HEK293 (cell line): ENCODE results near the gene ENTREP3.

Experiments
- GLI4 ChIP-seq: fragments of 450-650 bp; formaldehyde crosslinking; IDR thresholded peaks from 2 replicates; pipeline ENCODE4 v1.5.1; 2016; ENCODE audit warnings: missing biosample characterization, missing genetic modification characterization
- KLF7 ChIP-seq: fragments of 450-650 bp; formaldehyde crosslinking; IDR thresholded peaks from 2 replicates; pipeline ENCODE4 v1.5.1; 2016; ENCODE audit warnings: missing biosample characterization, missing genetic modification characterization, borderline replicate concordance
- MZF1 ChIP-seq: fragments of 450-650 bp; formaldehyde crosslinking; IDR thresholded peaks from 2 replicates; pipeline ENCODE4 v1.5.1; 2017; ENCODE audit warnings: missing biosample characterization, missing genetic modification characterization, borderline replicate concordance
- RBAK ChIP-seq: fragments of 450-650 bp; formaldehyde crosslinking; IDR thresholded peaks from 2 replicates; pipeline ENCODE4 v1.5.1; 2016; ENCODE audit warnings: missing biosample characterization, missing genetic modification characterization
- TCF7L2 ChIP-seq: IDR thresholded peaks from 2 replicates; pipeline ENCODE4 v1.6.1; 2011; ENCODE audit warnings: low read depth, mild to moderate bottlenecking, inconsistent platforms, low read length, moderate library complexity, borderline replicate concordance
- WT1 ChIP-seq: fragments of 450-650 bp; formaldehyde crosslinking; IDR thresholded peaks from 2 replicates; pipeline ENCODE4 v1.5.1; 2016; ENCODE audit warnings: missing biosample characterization, missing genetic modification characterization
- ZBTB1 ChIP-seq: fragments of 450-650 bp; formaldehyde crosslinking; IDR thresholded peaks from 2 replicates; pipeline ENCODE4 v1.5.1; 2016; ENCODE audit warnings: missing biosample characterization, missing genetic modification characterization
- ZBTB7A ChIP-seq: fragments of 450-650 bp; formaldehyde crosslinking; IDR thresholded peaks from 2 replicates; pipeline ENCODE4 v1.5.1; 2016; ENCODE audit warnings: low read depth, missing biosample characterization, missing genetic modification characterization
- ZNF133 ChIP-seq: fragments of 450-650 bp; formaldehyde crosslinking; IDR thresholded peaks from 2 replicates; pipeline ENCODE4 v1.5.1; 2016; ENCODE audit warnings: missing biosample characterization, missing genetic modification characterization
- ZNF214 ChIP-seq: fragments of 450-650 bp; formaldehyde crosslinking; IDR thresholded peaks from 2 replicates; pipeline ENCODE4 v1.5.1; 2017; ENCODE audit warnings: missing biosample characterization, mild to moderate bottlenecking, missing genetic modification characterization, borderline replicate concordance
- ZNF24 ChIP-seq: fragments of 450-650 bp; formaldehyde crosslinking; IDR thresholded peaks from 2 replicates; pipeline ENCODE4 v1.5.1; 2016; ENCODE audit warnings: missing biosample characterization, missing genetic modification characterization
- ZNF302 ChIP-seq: fragments of 450-650 bp; formaldehyde crosslinking; IDR thresholded peaks from 2 replicates; pipeline ENCODE4 v1.5.1; 2016; ENCODE audit warnings: missing biosample characterization, missing genetic modification characterization, low read depth
- ZNF324 ChIP-seq: fragments of 450-650 bp; formaldehyde crosslinking; IDR thresholded peaks from 2 replicates; pipeline ENCODE4 v1.5.1; 2016; ENCODE audit warnings: missing biosample characterization, missing genetic modification characterization
- ZNF48 ChIP-seq: fragments of 450-650 bp; formaldehyde crosslinking; IDR thresholded peaks from 2 replicates; pipeline ENCODE4 v1.5.1; 2016; ENCODE audit warnings: missing biosample characterization, missing genetic modification characterization
- ZNF561 ChIP-seq: fragments of 450-650 bp; IDR thresholded peaks from 2 replicates; pipeline ENCODE4 v1.5.1; 2018; ENCODE audit warnings: missing biosample characterization, missing genetic modification characterization, borderline replicate concordance
- ZNF585B ChIP-seq: fragments of 450-650 bp; formaldehyde crosslinking; IDR thresholded peaks from 2 replicates; pipeline ENCODE4 v1.5.1; 2016; ENCODE audit warnings: missing biosample characterization, missing genetic modification characterization
- ZNF621 ChIP-seq: fragments of 450-650 bp; formaldehyde crosslinking; IDR thresholded peaks from 2 replicates; pipeline ENCODE4 v1.5.1; 2017; ENCODE audit warnings: missing biosample characterization, missing genetic modification characterization
- ZNF664 ChIP-seq: fragments of 450-650 bp; formaldehyde crosslinking; IDR thresholded peaks from 2 replicates; pipeline ENCODE4 v1.5.1; 2016; ENCODE audit warnings: missing biosample characterization, missing genetic modification characterization
- ZNF677 ChIP-seq: fragments of 450-650 bp; IDR thresholded peaks from 2 replicates; pipeline ENCODE4 v1.5.0; 2018; ENCODE audit warnings: missing biosample characterization, mild to moderate bottlenecking, missing genetic modification characterization, moderate library complexity
- ZNF701 ChIP-seq: fragments of 450-650 bp; formaldehyde crosslinking; IDR thresholded peaks from 2 replicates; pipeline ENCODE4 v1.5.1; 2016; ENCODE audit warnings: missing biosample characterization, missing genetic modification characterization
- ZNF707 ChIP-seq: fragments of 450-650 bp; formaldehyde crosslinking; IDR thresholded peaks from 2 replicates; pipeline ENCODE4 v1.5.1; 2016; ENCODE audit warnings: missing biosample characterization, missing genetic modification characterization
- ZNF777 ChIP-seq: fragments of 450-650 bp; formaldehyde crosslinking; IDR thresholded peaks from 2 replicates; pipeline ENCODE4 v1.5.1; 2017; ENCODE audit warnings: missing biosample characterization, missing genetic modification characterization, borderline replicate concordance
- ZNF785 ChIP-seq: fragments of 450-650 bp; formaldehyde crosslinking; IDR thresholded peaks from 2 replicates; pipeline ENCODE4 v1.5.1; 2016; ENCODE audit warnings: missing biosample characterization, missing genetic modification characterization
- ZSCAN30 ChIP-seq: fragments of 450-650 bp; IDR thresholded peaks from 2 replicates; pipeline ENCODE4 v1.5.1; 2018; ENCODE audit warnings: missing biosample characterization, mild to moderate bottlenecking, missing genetic modification characterization, moderate library complexity
- TF ChIP-seq, protein P1 (sequence below): fragments of 450-650 bp; formaldehyde crosslinking; IDR thresholded peaks from 2 replicates; pipeline ENCODE4 v1.5.1; 2016; ENCODE audit warnings: missing biosample characterization, missing genetic modification characterization
- TF ChIP-seq, protein P2 (sequence below): fragments of 450-650 bp; formaldehyde crosslinking; IDR thresholded peaks from 2 replicates; pipeline ENCODE4 v1.5.1; 2016; ENCODE audit warnings: missing biosample characterization, missing genetic modification characterization
- TF ChIP-seq, protein P3 (sequence below): fragments of 450-650 bp; IDR thresholded peaks from 2 replicates; pipeline ENCODE4 v1.5.1; 2018; ENCODE audit warnings: missing biosample characterization, missing genetic modification characterization
- TF ChIP-seq, protein P4 (sequence below): fragments of 450-650 bp; formaldehyde crosslinking; IDR thresholded peaks from 2 replicates; pipeline ENCODE4 v1.5.1; 2016; ENCODE audit warnings: missing biosample characterization, missing genetic modification characterization
- TF ChIP-seq, protein P5 (sequence below): fragments of 450-650 bp; formaldehyde crosslinking; IDR thresholded peaks from 2 replicates; pipeline ENCODE4 v1.5.1; 2016; ENCODE audit warnings: missing biosample characterization, missing genetic modification characterization, low read depth

ENTREP3 gene

DNA sequence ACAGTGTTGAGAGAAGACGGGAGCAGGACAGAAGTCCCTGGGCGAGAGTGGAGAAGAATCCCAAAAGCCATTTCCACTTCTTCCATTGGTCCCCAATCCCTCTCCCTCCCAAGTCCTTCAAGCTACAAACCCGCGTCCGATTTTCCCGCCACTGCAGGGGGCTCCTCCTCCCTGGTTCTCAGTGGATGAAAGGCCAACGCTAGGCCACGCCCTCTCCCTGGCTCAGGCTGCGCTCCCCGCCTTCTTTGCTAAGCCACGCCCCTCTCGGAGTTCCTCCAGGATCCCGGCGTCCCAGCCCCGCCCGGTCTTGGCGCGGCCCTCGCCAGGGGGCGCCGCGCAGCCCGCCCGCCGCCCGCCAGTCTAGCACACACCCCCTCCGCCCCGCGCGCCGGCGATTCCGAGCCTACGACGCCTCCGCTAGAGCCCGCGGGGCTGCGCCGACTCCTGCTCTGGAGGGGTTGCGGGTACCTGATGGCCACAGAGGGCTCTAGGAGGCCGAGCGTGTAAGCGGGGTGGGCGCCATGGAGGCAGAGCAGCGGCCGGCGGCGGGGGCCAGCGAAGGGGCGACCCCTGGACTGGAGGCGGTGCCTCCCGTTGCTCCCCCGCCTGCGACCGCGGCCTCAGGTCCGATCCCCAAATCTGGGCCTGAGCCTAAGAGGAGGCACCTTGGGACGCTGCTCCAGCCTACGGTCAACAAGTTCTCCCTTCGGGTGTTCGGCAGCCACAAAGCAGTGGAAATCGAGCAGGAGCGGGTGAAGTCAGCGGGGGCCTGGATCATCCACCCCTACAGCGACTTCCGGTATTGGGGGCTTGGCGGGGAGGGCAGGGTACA, 22.0 kb upstream of the ENTREP3 start, which contains the start of gene HCN3 (continued):
- TF ChIP-seq, protein P1, sequence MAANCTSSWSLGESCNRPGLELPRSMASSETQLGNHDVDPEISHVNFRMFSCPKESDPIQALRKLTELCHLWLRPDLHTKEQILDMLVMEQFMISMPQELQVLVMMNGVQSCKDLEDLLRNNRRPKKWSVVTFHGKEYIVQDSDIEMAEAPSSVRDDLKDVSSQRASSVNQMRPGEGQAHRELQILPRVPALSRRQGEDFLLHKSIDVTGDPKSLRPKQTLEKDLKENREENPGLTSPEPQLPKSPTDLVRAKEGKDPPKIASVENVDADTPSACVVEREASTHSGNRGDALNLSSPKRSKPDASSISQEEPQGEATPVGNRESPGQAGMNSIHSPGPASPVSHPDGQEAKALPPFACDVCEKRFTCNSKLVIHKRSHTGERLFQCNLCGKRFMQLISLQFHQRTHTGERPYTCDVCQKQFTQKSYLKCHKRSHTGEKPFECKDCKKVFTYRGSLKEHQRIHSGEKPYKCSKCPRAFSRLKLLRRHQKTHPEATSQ (tag by site-specific recombination) = peak; percentile 30; the same call in 1 of the 2 replicates
- TF ChIP-seq GLI4 (tag by site-specific recombination) = no peak
- TF ChIP-seq ZNF664 (tag by site-specific recombination) = no peak
- TF ChIP-seq ZNF133 = no peak
- no peak for TF ChIP-seq ZNF777
- TF ChIP-seq ZNF621 (tag by site-specific recombination) = no peak
- no peak for TF ChIP-seq ZNF48 (tag by site-specific recombination)
- no peak for TF ChIP-seq ZNF585B (tag by site-specific recombination)
- TF ChIP-seq ZBTB7A (tag by site-specific recombination) = no peak
- no peak; the same call in 1 of the 2 replicates for TF ChIP-seq WT1 (tag by site-specific recombination)
- no peak for TF ChIP-seq TCF7L2
- peak; percentile 77; the same call in 1 of the 2 replicates for TF ChIP-seq ZNF561
- TF ChIP-seq, protein P2, sequence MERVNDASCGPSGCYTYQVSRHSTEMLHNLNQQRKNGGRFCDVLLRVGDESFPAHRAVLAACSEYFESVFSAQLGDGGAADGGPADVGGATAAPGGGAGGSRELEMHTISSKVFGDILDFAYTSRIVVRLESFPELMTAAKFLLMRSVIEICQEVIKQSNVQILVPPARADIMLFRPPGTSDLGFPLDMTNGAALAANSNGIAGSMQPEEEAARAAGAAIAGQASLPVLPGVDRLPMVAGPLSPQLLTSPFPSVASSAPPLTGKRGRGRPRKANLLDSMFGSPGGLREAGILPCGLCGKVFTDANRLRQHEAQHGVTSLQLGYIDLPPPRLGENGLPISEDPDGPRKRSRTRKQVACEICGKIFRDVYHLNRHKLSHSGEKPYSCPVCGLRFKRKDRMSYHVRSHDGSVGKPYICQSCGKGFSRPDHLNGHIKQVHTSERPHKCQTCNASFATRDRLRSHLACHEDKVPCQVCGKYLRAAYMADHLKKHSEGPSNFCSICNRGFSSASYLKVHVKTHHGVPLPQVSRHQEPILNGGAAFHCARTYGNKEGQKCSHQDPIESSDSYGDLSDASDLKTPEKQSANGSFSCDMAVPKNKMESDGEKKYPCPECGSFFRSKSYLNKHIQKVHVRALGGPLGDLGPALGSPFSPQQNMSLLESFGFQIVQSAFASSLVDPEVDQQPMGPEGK (tag by site-specific recombination) = peak; percentile 94
- TF ChIP-seq ZNF707 (tag by site-specific recombination) = no peak
- no peak for TF ChIP-seq ZNF24 (tag by site-specific recombination)
- no peak for TF ChIP-seq MZF1 (tag by site-specific recombination)
- TF ChIP-seq KLF7 (tag by site-specific recombination) = 0 out of 2 replicates have a peak, but pooled peaks have one; percentile 22
- no peak for TF ChIP-seq ZNF701 (tag by site-specific recombination)
- 0 out of 2 replicates have a peak, but pooled peaks have one; percentile 29 for TF ChIP-seq ZNF324 (tag by site-specific recombination)
- TF ChIP-seq ZNF214 (tag by site-specific recombination) = no peak
- TF ChIP-seq, protein P3, sequence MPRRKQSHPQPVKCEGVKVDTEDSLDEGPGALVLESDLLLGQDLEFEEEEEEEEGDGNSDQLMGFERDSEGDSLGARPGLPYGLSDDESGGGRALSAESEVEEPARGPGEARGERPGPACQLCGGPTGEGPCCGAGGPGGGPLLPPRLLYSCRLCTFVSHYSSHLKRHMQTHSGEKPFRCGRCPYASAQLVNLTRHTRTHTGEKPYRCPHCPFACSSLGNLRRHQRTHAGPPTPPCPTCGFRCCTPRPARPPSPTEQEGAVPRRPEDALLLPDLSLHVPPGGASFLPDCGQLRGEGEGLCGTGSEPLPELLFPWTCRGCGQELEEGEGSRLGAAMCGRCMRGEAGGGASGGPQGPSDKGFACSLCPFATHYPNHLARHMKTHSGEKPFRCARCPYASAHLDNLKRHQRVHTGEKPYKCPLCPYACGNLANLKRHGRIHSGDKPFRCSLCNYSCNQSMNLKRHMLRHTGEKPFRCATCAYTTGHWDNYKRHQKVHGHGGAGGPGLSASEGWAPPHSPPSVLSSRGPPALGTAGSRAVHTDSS (tag by site-specific recombination) = no peak
- TF ChIP-seq, protein P4, sequence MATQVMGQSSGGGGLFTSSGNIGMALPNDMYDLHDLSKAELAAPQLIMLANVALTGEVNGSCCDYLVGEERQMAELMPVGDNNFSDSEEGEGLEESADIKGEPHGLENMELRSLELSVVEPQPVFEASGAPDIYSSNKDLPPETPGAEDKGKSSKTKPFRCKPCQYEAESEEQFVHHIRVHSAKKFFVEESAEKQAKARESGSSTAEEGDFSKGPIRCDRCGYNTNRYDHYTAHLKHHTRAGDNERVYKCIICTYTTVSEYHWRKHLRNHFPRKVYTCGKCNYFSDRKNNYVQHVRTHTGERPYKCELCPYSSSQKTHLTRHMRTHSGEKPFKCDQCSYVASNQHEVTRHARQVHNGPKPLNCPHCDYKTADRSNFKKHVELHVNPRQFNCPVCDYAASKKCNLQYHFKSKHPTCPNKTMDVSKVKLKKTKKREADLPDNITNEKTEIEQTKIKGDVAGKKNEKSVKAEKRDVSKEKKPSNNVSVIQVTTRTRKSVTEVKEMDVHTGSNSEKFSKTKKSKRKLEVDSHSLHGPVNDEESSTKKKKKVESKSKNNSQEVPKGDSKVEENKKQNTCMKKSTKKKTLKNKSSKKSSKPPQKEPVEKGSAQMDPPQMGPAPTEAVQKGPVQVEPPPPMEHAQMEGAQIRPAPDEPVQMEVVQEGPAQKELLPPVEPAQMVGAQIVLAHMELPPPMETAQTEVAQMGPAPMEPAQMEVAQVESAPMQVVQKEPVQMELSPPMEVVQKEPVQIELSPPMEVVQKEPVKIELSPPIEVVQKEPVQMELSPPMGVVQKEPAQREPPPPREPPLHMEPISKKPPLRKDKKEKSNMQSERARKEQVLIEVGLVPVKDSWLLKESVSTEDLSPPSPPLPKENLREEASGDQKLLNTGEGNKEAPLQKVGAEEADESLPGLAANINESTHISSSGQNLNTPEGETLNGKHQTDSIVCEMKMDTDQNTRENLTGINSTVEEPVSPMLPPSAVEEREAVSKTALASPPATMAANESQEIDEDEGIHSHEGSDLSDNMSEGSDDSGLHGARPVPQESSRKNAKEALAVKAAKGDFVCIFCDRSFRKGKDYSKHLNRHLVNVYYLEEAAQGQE (tag by site-specific recombination) = no peak
- peak; percentile 65 for TF ChIP-seq ZSCAN30
- TF ChIP-seq ZNF302 = no peak
- TF ChIP-seq ZBTB1 (tag by site-specific recombination) = no peak
- TF ChIP-seq RBAK = no peak
- 0 out of 2 replicates have a peak, but pooled peaks have one; percentile 53 for TF ChIP-seq ZNF785 (tag by site-specific recombination)
- no peak for TF ChIP-seq ZNF677 (tag by site-specific recombination)
- TF ChIP-seq, protein P5, sequence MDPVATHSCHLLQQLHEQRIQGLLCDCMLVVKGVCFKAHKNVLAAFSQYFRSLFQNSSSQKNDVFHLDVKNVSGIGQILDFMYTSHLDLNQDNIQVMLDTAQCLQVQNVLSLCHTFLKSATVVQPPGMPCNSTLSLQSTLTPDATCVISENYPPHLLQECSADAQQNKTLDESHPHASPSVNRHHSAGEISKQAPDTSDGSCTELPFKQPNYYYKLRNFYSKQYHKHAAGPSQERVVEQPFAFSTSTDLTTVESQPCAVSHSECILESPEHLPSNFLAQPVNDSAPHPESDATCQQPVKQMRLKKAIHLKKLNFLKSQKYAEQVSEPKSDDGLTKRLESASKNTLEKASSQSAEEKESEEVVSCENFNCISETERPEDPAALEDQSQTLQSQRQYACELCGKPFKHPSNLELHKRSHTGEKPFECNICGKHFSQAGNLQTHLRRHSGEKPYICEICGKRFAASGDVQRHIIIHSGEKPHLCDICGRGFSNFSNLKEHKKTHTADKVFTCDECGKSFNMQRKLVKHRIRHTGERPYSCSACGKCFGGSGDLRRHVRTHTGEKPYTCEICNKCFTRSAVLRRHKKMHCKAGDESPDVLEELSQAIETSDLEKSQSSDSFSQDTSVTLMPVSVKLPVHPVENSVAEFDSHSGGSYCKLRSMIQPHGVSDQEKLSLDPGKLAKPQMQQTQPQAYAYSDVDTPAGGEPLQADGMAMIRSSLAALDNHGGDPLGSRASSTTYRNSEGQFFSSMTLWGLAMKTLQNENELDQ = no peak
